AG09309 (cell line): ENCODE data around the gene DHRS13.

Experiments used
- DNase-seq: peaks from one replicate; pipeline ENCODE4 v3.0.0-alpha.2; 2010; ENCODE audit warnings: low read depth
- H3K4me3 ChIP-seq: 2 replicates; pipeline ENCODE4 v1.5.1; 2011; ENCODE audit warnings: mild to moderate bottlenecking, low read depth, low read length, moderate library complexity; ENCODE audit not compliant: control insufficient read depth
- CTCF ChIP-seq: IDR thresholded peaks from 2 replicates; pipeline ENCODE4 v1.5.1; 2011; ENCODE audit warnings: mild to moderate bottlenecking, low read depth, low read length, inconsistent platforms; ENCODE audit not compliant: insufficient read depth, control insufficient read depth; ENCODE audit errors: missing control alignments

Gene DHRS13

GRCh38 chr17:28892024-28892423 is 10.9 kb downstream of the DHRS13 start:
- no peak overlapping the region for H3K4me3 ChIP-seq
- no peak for DNase-seq
- no peak for TF ChIP-seq CTCF

GRCh38 chr17:28891201-28891600 is 11.7 kb downstream of the DHRS13 start:
- H3K4me3 ChIP-seq = no peak overlapping the region
- no peak for TF ChIP-seq CTCF
- DNase-seq = no peak

- TF ChIP-seq CTCF = no peak
- no peak overlapping the region for H3K4me3 ChIP-seq
- no peak for DNase-seq
Measured at GRCh38 chr17:28889996-28890395, 12.9 kb downstream of the DHRS13 start.

GRCh38 chr17:28888832-28889231 is 14.0 kb downstream of the DHRS13 start:
- no peak for DNase-seq
- no peak overlapping the region for H3K4me3 ChIP-seq
- no peak for TF ChIP-seq CTCF

GRCh38 chr17:28887871-28888471 is 14.9 kb downstream of the DHRS13 start:
- DNase-seq = no peak
- H3K4me3 ChIP-seq = no peak overlapping the region
- TF ChIP-seq CTCF = no peak

- H3K4me3 ChIP-seq = no peak overlapping the region
- TF ChIP-seq CTCF = no peak
- no peak for DNase-seq
Measured at GRCh38 chr17:28885951-28886350, 16.9 kb downstream of the DHRS13 start.

- no peak for TF ChIP-seq CTCF
- DNase-seq = no peak
- H3K4me3 ChIP-seq = no peak overlapping the region
Measured at GRCh38 chr17:28885363-28885762, 17.5 kb downstream of the DHRS13 start.
